ENCODE measurements around the gene CHID1. TPM values are rescaled to one million over a fixed set of nuclear protein-coding genes. Genes with fewer than 3 reads are reported as not detected.

CHID1 gene
- polyA plus RNA-seq, 6 donors from 2014 or later: 39.0 to 69.7 (median 47.2) TPM

- H3K27me3 Mint-ChIP-seq: peaks cover 0 to 13% (median 6%) of the 10 kb centered on the region in 3 donors
- peak overlapping the region in 1 of 6 donors; percentile 28 for H3K27ac Mint-ChIP-seq
- no peaks in the 10 kb centered on the region for H3K36me3 Mint-ChIP-seq
- no peak for DNase-seq
- ATAC-seq (ENCODE audit: low read depth in 2 of 2): no peak
- H3K4me3 Mint-ChIP-seq: peak overlapping the region in 7 of 8 donors; percentile 77 to 92 (median 84)
- no peaks in the 10 kb centered on the region for H3K9me3 Mint-ChIP-seq
- H3K4me1 Mint-ChIP-seq: peaks cover 21 to 29% (median 27%) of the 10 kb centered on the region in 3 donors
Observed at GRCh38 chr11:839875-840617, 70.6 kb downstream of the CHID1 start.

- Mint-ChIP-seq H3K9me3 (no peaks in the 10 kb centered on the region), H3K4me3 (peak overlapping the region in 2 of 8 donors; percentile 49 to 87), H3K27ac (peak overlapping the region in 1 of 6 donors; percentile 68), H3K36me3 (no peaks in the 10 kb centered on the region), H3K27me3 (peaks cover 0 to 10% (median 6%) of the 10 kb centered on the region in 3 donors), H3K4me1 (peaks cover 21 to 25% (median 21%) of the 10 kb centered on the region in 3 donors)
- ATAC-seq (ENCODE audit: low read depth in 2 of 2): no peak
- DNase-seq: no peak
Observed at GRCh38 chr11:839280-839623, 71.4 kb downstream of the CHID1 start.

- Mint-ChIP-seq H3K9me3 (no peaks in the 10 kb centered on the region), H3K4me1 (peaks cover 15 to 24% (median 24%) of the 10 kb centered on the region in 3 donors), H3K27ac (peak overlapping the region in 1 of 6 donors; percentile 68), H3K36me3 (no peaks in the 10 kb centered on the region), H3K27me3 (peaks cover 3 to 12% (median 5%) of the 10 kb centered on the region in 3 donors), H3K4me3 (peak overlapping the region in 1 of 8 donors; percentile 38)
- ATAC-seq (ENCODE audit: low read depth in 2 of 2) (no peak), DNase-seq (no peak)
Observed at GRCh38 chr11:838441-839279, 72.0 kb downstream of the CHID1 start.

- H3K27ac Mint-ChIP-seq: no peak overlapping the region
Observed at GRCh38 chr11:837990-838307, 72.7 kb downstream of the CHID1 start.

GRCh38 chr11:837189-837989, 73.2 kb downstream of the CHID1 start:
- Mint-ChIP-seq H3K27ac (peak overlapping the region in 1 of 6 donors; percentile 16), H3K27me3 (peaks cover 0 to 7% (median 5%) of the 10 kb centered on the region in 3 donors)
- DNase-seq: no peak

More at GRCh38 chr11:837990-838307, 72.7 kb downstream of the CHID1 start:
- no peaks in the 10 kb centered on the region for H3K36me3 Mint-ChIP-seq
- H3K27me3 Mint-ChIP-seq: peaks cover 0 to 7% (median 5%) of the 10 kb centered on the region in 3 donors
- ATAC-seq (ENCODE audit: low read depth in 2 of 2): no peak
- H3K4me3 Mint-ChIP-seq: no peak overlapping the region
- H3K4me1 Mint-ChIP-seq: peaks cover 10 to 21% (median 19%) of the 10 kb centered on the region in 3 donors
- no peak for DNase-seq
- no peaks in the 10 kb centered on the region for H3K9me3 Mint-ChIP-seq

DNA sequence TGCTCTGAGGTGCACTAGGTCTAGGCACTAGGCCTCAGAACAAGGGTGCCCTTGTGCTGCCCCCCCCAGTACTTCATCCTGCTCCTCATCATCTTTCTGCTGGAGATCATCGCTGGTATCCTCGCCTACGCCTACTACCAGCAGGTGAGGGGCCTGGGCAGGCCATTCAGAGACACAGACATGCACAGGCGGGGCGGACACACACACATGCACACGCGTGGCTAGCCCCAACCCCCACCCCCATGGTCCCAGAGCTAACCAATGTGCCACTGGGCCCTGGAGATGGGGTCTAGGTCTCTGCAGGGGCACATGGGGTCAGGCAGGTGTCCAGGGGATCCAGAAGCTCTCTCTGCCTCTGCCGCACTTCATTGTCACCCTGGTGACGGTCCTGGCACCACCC, 73.9 kb downstream of the CHID1 start:
- ATAC-seq (ENCODE audit: low read depth in 2 of 2) (no peak), DNase-seq (no peak)
- Mint-ChIP-seq H3K4me3 (peak overlapping the region in 1 of 8 donors; percentile 53), H3K4me1 (peaks cover 19 to 25% (median 22%) of the 10 kb centered on the region in 3 donors), H3K27me3 (peaks cover 5 to 10% (median 5%) of the 10 kb centered on the region in 3 donors), H3K9me3 (no peaks in the 10 kb centered on the region), H3K27ac (no peak overlapping the region), H3K36me3 (no peaks in the 10 kb centered on the region)

More at GRCh38 chr11:837189-837989, 73.2 kb downstream of the CHID1 start:
- Mint-ChIP-seq H3K4me1 (peaks cover 12 to 21% (median 19%) of the 10 kb centered on the region in 3 donors), H3K36me3 (no peaks in the 10 kb centered on the region), H3K9me3 (no peaks in the 10 kb centered on the region), H3K4me3 (peak overlapping the region in 1 of 8 donors; percentile 53)
- no peak for ATAC-seq (ENCODE audit: low read depth in 2 of 2)

DNA sequence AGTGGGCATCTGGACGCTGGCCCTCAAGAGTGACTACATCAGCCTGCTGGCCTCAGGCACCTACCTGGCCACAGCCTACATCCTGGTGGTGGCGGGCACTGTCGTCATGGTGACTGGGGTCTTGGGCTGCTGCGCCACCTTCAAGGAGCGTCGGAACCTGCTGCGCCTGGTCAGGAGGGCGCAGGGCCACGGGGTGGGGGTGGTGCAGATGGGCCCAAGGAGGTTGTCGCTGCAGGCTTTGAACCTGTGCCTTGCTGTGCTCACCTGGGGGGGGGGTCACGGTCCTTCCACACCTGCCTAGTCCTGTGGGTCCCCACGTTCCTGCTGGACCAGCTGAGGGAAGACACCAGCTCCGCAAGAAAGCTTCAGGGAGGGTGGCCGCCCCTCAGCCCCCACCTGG, 74.3 kb downstream of the CHID1 start:
- DNase-seq: no peak
- Mint-ChIP-seq H3K27me3 (peaks cover 5 to 15% (median 9%) of the 10 kb centered on the region in 3 donors), H3K36me3 (no peaks in the 10 kb centered on the region), H3K9me3 (no peaks in the 10 kb centered on the region), H3K27ac (no peak overlapping the region), H3K4me3 (no peak overlapping the region), H3K4me1 (peaks cover 23 to 26% (median 24%) of the 10 kb centered on the region in 3 donors)
- no peak for ATAC-seq (ENCODE audit: low read depth in 2 of 2)

DNA sequence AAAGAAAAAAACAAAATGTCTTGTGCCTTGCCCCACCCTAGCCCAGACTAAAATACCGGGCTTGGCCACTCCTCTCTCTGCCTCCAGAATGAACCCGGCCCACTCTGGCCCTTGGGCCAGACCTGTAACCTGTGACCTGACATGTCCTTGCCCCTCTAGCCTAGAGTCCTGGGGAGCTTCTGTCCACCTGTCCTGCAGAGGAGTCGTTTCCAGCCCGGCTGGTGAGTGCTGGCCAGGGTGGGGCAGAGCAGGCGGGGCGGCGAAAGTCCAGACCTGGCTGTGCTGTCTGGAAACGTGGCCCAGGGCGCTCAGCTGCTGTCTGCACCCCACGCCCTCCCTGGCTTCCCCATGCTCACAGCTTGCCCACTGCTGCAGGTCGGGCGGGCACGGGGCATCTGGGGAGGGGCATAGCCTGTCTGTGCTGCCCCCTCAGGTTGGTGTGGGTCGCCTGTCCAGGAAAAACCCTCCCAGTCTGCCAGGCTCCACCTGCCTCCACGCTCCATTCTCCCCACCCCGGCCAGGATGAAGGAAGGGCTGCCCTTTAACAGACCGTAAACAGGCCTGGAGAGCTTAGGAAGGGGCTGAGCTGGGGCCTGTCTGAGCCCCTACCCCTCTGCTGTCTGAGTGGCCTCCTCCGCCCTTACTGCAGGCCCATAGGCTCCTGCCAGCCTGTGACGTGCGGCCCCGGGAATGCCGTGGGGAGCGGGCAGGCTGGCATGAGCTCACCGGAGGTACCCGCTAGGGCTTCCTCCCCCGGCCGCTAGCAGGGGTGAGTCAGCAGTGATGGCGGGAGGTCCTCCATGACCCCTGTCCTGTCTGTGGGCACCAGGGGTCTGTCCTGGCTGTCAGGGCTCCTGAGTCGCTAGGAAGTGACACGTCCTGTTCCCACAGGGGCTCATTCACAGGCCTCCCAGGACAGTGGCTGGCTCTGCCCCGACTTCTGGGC, 76.0 kb downstream of the CHID1 start:
- ATAC-seq (ENCODE audit: low read depth in 2 of 2): no peak
- H3K4me1 Mint-ChIP-seq: peaks cover 14 to 24% (median 17%) of the 10 kb centered on the region in 3 donors
- H3K4me3 Mint-ChIP-seq: peak overlapping the region; percentile 25 to 82 (median 71)
- DNase-seq: no peak
- H3K27me3 Mint-ChIP-seq: peaks cover 5 to 27% (median 9%) of the 10 kb centered on the region in 3 donors
- H3K9me3 Mint-ChIP-seq: no peaks in the 10 kb centered on the region
- H3K36me3 Mint-ChIP-seq: no peaks in the 10 kb centered on the region
- H3K27ac Mint-ChIP-seq: peak overlapping the region in 1 of 6 donors; percentile 31

DNA sequence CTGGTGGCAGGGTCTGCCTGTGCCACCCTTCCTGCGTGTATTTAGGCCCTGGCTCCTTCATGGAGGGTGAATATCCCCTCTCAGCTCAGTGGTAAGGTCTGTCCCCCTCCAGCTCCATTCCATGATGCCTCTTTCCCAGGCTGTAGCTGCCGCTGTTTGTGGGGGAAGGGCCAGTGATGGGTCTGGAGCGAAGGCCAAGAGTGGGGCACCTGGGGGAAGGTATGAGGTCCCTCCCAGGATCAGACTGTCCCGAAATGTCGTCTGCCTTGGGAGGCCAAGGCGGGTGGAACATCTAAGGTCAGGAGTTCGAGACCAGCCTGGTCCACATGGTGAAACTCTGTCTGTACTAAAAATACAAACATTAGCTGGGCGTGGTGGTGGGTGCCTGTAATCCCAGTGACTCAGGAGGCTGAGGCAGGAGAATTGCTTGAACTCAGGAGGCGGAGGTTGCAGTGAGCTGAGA, 76.7 kb downstream of the CHID1 start:
- no peaks in the 10 kb centered on the region for H3K9me3 Mint-ChIP-seq
- no peak for ATAC-seq (ENCODE audit: low read depth in 2 of 2)
- H3K27ac Mint-ChIP-seq: peak overlapping the region in 2 of 6 donors; percentile 27 to 31
- H3K27me3 Mint-ChIP-seq: peaks cover 10 to 34% (median 15%) of the 10 kb centered on the region in 3 donors
- H3K4me1 Mint-ChIP-seq: peaks cover 20 to 32% (median 25%) of the 10 kb centered on the region in 3 donors
- no peak for DNase-seq
- H3K4me3 Mint-ChIP-seq: peak overlapping the region; percentile 47 to 82 (median 72)
- H3K36me3 Mint-ChIP-seq: no peaks in the 10 kb centered on the region

GRCh38 chr11:833114-833791, 77.4 kb downstream of the CHID1 start:
- H3K27ac Mint-ChIP-seq: peak overlapping the region in 1 of 6 donors; percentile 27

GRCh38 chr11:832529-833113, 78.0 kb downstream of the CHID1 start, which contains the start of gene CD151:
CD151 (plus strand) TSS chr11:832952; CDS start chr11:836070, 3,118 bp downstream.
- H3K27me3 Mint-ChIP-seq: peaks cover 16 to 47% (median 28%) of the 10 kb centered on the region in 3 donors

More at GRCh38 chr11:833114-833791, 77.4 kb downstream of the CHID1 start:
- H3K4me1 Mint-ChIP-seq: peaks cover 24 to 38% (median 29%) of the 10 kb centered on the region in 3 donors
- no peaks in the 10 kb centered on the region for H3K36me3 Mint-ChIP-seq
- DNase-seq (no peak), ATAC-seq (ENCODE audit: low read depth in 2 of 2) (peak; percentile 51 to 63)
- peaks cover 10 to 41% (median 21%) of the 10 kb centered on the region in 3 donors for H3K27me3 Mint-ChIP-seq
- H3K9me3 Mint-ChIP-seq: no peaks in the 10 kb centered on the region
- H3K4me3 Mint-ChIP-seq: peak overlapping the region; percentile 22 to 86 (median 72)

More at GRCh38 chr11:832529-833113, 78.0 kb downstream of the CHID1 start, which contains the start of gene CD151:
- peak; percentile 54 to 62 for ATAC-seq (ENCODE audit: low read depth in 2 of 2)
- Mint-ChIP-seq H3K36me3 (no peaks in the 10 kb centered on the region), H3K9me3 (no peaks in the 10 kb centered on the region), H3K4me3 (peak within 1 kb of the TSS; percentile 47 to 86 (median 74)), H3K4me1 (peaks cover 30 to 45% (median 34%) of the 10 kb centered on the region in 3 donors), H3K27ac (peak within 1 kb of the TSS in 4 of 6 donors; percentile 1 to 78 (median 29))
- no peak for DNase-seq
